Measurements from ENCODE around the gene NFXL1.

NFXL1 gene

DNA sequence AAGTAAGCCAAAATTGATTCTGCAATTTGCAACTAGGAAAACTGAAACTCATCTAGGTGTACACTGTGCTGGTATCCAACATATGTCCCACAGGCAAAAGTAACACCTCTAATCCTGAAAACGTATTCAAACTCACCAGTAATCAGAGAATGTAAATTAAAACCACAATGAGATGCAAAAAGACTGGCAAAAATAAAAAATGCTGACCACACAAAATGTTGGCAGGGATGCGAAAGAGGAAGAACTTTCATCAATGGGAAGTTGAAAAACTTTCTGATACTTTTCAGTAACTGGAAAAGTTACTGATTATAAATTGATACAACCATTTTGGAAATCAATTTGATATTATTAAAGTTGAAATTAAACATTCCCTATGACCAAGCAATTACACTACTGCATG lies 56.4 kb downstream of the NFXL1 start:
- Histone ChIP-seq H3K9me2 (ENCODE audit: low read depth, low read length) (no peaks in the 10 kb centered on the region), H3K4me3 (ENCODE audit: low read depth, low read length, poor library complexity, severe bottlenecking) (no peak overlapping the region), H3K27ac (ENCODE audit: low read depth, low read length, poor library complexity, severe bottlenecking) (no peak overlapping the region), H3K4me2 (ENCODE audit: low read length) (no peak overlapping the region), H3K9me3 (ENCODE audit: low read length) (no peaks in the 10 kb centered on the region), H3F3A (ENCODE audit: insufficient read depth, low read length) (no peaks in the 10 kb centered on the region), H3K4me1 (ENCODE audit: insufficient read depth, low read length, severe bottlenecking) (no peaks in the 10 kb centered on the region), H3K79me2 (ENCODE audit: insufficient read depth, low read length) (no peaks in the 10 kb centered on the region), H3K27me3 (ENCODE audit: insufficient read depth, low read length) (no peaks in the 10 kb centered on the region), H2AFZ (ENCODE audit: low read length) (no peak overlapping the region), H3K9ac (ENCODE audit: low read length) (no peak overlapping the region), H4K20me1 (ENCODE audit: insufficient read depth, low read length) (no peaks in the 10 kb centered on the region), H3K36me3 (ENCODE audit: insufficient read depth, low read length) (peaks cover 27% of the 10 kb centered on the region)
- no peak for TF ChIP-seq EZH2 (IDR thresholded peaks at IDR 0.05; ENCODE audit: borderline replicate concordance, low read length)
- TF ChIP-seq, protein P1, sequence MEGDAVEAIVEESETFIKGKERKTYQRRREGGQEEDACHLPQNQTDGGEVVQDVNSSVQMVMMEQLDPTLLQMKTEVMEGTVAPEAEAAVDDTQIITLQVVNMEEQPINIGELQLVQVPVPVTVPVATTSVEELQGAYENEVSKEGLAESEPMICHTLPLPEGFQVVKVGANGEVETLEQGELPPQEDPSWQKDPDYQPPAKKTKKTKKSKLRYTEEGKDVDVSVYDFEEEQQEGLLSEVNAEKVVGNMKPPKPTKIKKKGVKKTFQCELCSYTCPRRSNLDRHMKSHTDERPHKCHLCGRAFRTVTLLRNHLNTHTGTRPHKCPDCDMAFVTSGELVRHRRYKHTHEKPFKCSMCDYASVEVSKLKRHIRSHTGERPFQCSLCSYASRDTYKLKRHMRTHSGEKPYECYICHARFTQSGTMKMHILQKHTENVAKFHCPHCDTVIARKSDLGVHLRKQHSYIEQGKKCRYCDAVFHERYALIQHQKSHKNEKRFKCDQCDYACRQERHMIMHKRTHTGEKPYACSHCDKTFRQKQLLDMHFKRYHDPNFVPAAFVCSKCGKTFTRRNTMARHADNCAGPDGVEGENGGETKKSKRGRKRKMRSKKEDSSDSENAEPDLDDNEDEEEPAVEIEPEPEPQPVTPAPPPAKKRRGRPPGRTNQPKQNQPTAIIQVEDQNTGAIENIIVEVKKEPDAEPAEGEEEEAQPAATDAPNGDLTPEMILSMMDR (IDR thresholded peaks at IDR 0.05; ENCODE audit: low read length), result no peak

DNA sequence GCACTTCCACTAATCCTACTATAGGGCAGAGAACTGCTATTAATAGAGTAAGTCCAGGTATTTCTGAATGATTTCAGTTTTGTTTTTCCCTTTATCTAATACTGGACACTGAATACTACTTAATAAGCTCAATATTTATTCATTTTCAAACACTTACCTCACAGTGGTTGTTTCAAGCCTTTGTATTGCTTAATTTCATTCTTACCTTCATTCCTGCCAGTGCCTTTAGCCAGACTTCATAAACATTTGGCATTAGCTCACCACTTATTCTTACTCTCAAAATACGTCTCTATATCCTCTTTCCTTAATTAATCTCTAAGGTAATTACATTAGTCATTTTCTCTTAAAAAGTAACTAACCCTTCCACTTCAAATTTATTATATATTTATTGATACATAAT lies 57.7 kb downstream of the NFXL1 start:
- H3K9me3 ChIP-seq (ENCODE audit: low read length), result no peaks in the 10 kb centered on the region
- H3K4me1 ChIP-seq (ENCODE audit: insufficient read depth, low read length, severe bottlenecking), result no peaks in the 10 kb centered on the region
- no peak overlapping the region for H3K4me2 ChIP-seq (ENCODE audit: low read length)
- H3K27me3 ChIP-seq (ENCODE audit: insufficient read depth, low read length), result no peaks in the 10 kb centered on the region
- H3K27ac ChIP-seq (ENCODE audit: low read depth, low read length, poor library complexity, severe bottlenecking), result no peak overlapping the region
- H4K20me1 ChIP-seq (ENCODE audit: insufficient read depth, low read length), result no peaks in the 10 kb centered on the region
- TF ChIP-seq, protein P1 (IDR thresholded peaks at IDR 0.05; ENCODE audit: low read length), result no peak
- no peak for TF ChIP-seq EZH2 (IDR thresholded peaks at IDR 0.05; ENCODE audit: borderline replicate concordance, low read length)
- H3K4me3 ChIP-seq (ENCODE audit: low read depth, low read length, poor library complexity, severe bottlenecking), result no peak overlapping the region
- H3K36me3 ChIP-seq (ENCODE audit: insufficient read depth, low read length), result peaks cover 39% of the 10 kb centered on the region
- no peaks in the 10 kb centered on the region for H3K9me2 ChIP-seq (ENCODE audit: low read depth, low read length)
- no peaks in the 10 kb centered on the region for H3K79me2 ChIP-seq (ENCODE audit: insufficient read depth, low read length)
- H2AFZ ChIP-seq (ENCODE audit: low read length), result no peak overlapping the region
- H3K9ac ChIP-seq (ENCODE audit: low read length), result no peak overlapping the region
- H3F3A ChIP-seq (ENCODE audit: insufficient read depth, low read length), result no peaks in the 10 kb centered on the region

DNA sequence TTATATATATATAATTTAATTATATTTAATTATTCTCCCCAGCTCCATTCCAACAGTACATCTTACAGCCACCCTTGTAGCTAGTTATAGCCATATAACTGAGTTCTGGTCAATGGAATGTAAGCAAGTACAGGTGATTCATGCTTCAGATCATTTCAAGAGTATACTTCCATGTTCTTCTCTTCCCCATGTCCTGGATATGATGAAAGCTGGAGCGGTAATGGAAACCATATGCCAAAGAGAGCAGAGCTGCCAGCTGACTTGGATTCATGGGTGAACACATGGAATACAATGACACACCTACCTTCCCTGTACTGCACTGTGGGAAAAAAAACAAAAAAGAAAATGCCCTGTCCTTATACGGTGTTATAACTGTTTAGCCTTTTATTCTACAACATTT lies 59.0 kb downstream of the NFXL1 start:
- TF ChIP-seq, protein P1 (IDR thresholded peaks at IDR 0.05; ENCODE audit: low read length), result no peak
- TF ChIP-seq EZH2 (IDR thresholded peaks at IDR 0.05; ENCODE audit: borderline replicate concordance, low read length), result no peak
- Histone ChIP-seq H4K20me1 (ENCODE audit: insufficient read depth, low read length) (no peaks in the 10 kb centered on the region), H3K4me1 (ENCODE audit: insufficient read depth, low read length, severe bottlenecking) (no peaks in the 10 kb centered on the region), H3K4me3 (ENCODE audit: low read depth, low read length, poor library complexity, severe bottlenecking) (no peak overlapping the region), H3K9me3 (ENCODE audit: low read length) (no peaks in the 10 kb centered on the region), H3K9me2 (ENCODE audit: low read depth, low read length) (no peaks in the 10 kb centered on the region), H3K27ac (ENCODE audit: low read depth, low read length, poor library complexity, severe bottlenecking) (no peak overlapping the region), H3F3A (ENCODE audit: insufficient read depth, low read length) (no peaks in the 10 kb centered on the region), H3K27me3 (ENCODE audit: insufficient read depth, low read length) (no peaks in the 10 kb centered on the region), H2AFZ (ENCODE audit: low read length) (no peak overlapping the region), H3K79me2 (ENCODE audit: insufficient read depth, low read length) (no peaks in the 10 kb centered on the region), H3K4me2 (ENCODE audit: low read length) (no peak overlapping the region), H3K36me3 (ENCODE audit: insufficient read depth, low read length) (peaks cover 47% of the 10 kb centered on the region), H3K9ac (ENCODE audit: low read length) (no peak overlapping the region)

All from OCI-LY1 (cell line).